NCI-H2171 treated with DMSO at 0.1 percent for 48 hours (cell line): ENCODE measurements around the gene DMC1.
"Not testable (repeated sequence)": the region's sequence is repeated elsewhere in the genome, so short reads cannot be mapped to it uniquely, and the experiment has no call there.

Source experiments
- DNase-seq: peaks from one replicate; lab custom pipeline; 2025; lab: John Stamatoyannopoulos, UW

The DMC1 gene, protein sequence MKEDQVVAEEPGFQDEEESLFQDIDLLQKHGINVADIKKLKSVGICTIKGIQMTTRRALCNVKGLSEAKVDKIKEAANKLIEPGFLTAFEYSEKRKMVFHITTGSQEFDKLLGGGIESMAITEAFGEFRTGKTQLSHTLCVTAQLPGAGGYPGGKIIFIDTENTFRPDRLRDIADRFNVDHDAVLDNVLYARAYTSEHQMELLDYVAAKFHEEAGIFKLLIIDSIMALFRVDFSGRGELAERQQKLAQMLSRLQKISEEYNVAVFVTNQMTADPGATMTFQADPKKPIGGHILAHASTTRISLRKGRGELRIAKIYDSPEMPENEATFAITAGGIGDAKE

DNA sequence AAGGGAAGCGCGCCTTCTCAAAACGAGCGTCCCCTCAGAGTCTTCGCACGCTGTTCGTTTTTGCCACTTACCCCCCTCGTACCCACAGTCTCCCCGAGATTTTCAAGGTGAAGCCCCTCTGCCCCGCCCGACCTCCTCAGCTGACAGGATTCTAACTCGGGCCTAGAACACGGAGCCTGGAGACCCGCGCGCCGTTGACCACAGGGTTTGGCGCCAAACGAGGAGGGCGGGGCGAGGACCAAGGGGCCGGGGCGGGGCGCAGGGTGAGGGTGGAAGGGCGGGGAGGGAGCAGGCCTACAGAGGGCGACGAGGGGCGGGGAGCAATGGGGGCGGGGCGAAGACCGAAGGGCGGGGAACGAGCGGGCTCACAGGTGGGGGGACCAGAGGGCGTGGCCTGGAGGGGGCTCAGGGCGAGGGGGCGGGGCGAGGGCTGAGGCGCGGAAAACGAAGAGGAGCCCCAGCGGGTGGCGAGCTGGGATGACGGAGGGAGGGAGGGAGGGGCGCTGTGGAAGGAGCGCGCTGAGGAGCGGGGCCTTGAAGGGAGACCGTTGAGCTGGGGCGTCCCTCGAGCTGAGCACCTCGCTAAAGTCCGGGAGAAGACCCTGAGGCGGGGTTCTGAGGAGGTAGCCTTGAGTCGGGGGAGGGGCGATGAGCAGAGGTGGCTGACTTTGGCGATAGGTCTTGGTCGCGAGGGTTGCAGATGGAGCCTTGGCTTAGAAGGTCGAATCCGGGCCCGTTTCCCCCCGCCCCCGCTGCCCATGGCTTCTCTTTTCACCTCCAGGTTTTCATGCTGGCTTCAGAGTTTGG is at the start of gene DMC1:
TSS of gene DMC1 (minus strand) at position 212 of the 807 bp plus-strand sequence. CDS start 1,927 bp downstream, outside the sequence.
- DNase-seq, result peak; percentile 81

DNA sequence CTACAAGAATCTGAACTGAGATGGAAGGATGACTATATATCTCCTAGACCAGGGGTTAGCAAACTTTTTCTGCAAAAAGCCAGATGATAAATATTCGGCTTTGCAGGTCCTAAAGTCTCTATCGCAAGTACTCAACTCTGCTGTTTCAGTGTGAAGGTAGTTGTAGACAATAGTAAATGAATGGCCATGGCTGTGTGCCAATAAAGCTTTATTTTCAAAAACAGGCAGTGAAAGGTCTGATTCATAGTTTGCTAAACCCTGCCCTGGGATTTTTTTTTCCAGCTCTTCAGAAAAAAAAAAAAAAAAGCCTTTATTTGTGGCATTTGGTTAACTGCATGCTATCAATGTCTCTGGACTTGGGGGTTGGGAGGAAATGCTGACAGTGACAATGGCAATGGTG is 48.7 kb upstream of the DMC1 start:
- no peak for DNase-seq

DNA sequence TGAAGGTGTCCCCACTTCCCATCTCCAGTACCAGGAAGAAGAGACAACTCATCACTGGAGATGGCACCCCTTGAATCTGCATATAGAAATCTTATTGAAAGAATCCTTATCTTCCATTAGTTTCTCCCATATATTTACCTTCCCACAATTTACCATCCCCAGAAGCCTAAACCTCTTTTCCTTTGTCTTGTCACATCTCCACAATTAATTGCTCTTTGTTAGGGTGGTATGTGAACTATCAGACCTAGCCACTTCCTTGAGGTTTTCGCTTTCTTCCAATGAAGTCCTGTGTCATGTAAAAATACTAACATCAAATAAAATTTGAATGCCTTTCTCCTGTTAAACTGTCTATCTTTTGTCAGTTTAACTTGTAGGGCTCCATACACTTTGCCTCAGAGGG is 48.3 kb upstream of the DMC1 start:
- no peak for DNase-seq

DNA sequence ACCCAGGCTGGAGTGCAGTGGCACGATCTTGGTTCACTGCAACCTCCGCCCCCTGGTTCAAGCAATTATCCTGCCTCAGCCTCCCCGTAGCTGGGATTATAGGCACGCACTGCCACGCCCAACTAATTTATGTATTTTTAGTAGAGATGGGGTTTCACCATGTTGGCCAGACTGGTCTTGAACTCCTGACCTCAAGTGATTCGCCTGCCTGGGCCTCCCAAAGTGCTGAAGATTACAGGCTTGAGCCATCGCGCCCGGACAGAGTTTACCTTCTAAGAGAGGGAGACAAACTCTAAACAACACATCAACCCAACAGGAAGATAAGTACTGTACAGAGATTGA is 45.1 kb upstream of the DMC1 start:
- DNase-seq, result not testable (repeated sequence)

DNA sequence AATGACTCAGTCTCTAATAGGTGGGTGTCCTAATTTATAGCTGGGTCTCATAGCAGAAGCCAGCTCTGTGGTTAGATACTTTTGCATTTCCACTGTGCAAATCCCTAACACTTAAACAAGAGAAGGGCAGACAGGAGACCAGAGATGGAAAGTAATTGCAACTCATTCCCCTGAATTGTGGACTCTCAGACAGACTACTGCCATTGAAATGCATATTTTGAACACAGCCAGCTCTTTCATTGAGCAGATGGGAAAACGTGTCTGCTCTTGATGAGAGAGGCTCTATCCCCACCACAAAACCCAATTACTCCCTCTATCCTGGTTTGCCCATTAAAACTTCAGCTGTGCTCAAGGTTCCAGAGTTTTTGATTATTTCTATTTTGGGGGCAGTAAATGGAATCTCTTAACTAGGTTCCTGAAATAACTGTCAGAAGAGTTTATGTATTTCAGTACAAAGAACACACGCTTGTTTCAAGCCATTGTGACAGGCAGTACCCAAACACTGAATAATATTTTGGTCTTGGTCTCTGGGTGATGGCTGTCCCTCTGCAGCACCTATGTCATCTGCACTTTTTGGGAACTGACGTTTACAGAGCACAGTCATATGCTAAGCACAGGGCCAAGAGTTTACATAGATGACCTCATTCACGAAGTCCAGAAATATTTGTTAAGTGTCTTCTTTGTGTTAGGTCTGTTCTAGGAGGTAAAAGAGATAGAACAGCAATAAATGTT is 44.5 kb upstream of the DMC1 start:
- no peak for DNase-seq

DNA sequence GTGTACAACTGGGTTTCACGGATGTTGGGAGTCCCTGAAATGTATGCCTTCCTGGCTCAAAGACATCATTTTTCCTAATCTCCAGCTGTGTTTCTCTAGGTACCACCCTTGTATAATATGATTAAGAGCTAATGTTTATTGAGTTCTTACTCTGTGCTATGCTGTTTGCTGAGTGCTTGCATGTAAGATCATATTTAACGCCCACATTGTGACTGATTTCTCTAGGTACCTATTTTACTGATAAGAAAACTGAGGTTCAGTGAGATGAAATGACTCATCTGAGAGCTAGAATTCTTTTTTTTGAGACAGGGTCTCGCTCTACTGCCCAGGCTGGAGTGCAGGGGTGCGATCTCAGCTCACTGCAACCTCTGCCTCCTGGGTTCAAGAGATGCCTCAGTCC is 43.6 kb upstream of the DMC1 start:
- DNase-seq, result no peak

DNA sequence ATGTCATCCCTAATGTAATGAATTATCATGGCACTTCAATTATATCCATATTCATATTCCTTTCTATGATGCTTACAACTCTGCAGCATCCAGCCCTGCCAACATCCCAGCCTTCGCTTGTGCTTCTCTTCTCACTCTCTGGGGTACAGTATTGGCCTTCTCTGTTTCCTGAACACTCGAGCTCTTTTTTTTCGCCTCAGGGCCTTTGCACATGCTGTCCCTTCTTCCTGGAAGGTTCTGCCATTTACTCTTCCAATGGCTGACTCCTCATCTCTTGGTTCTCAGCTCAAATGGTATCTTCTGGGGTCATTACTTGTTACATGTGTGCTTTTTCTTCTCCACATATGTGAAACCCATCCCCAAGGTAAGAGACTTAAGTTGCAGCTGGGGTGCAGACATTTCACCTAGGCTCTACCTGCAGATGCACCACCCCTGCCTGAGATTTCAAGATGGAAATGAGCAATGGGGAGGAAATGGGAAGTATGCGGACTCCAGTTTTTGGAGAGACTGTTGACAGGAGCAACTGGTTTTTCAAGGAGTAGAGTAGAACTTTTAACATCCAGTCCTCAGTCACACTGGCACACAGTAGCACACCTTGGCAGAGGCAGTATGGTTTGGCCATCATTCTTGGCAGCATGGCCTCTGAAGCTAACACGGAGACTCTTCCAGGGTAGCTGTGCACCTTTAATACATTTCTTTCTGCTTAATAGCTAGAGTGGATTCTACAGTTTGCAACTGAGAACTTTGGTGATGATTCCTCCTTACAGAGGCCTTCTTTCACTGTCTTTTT is 42.4 kb upstream of the DMC1 start:
- no peak for DNase-seq

DNA sequence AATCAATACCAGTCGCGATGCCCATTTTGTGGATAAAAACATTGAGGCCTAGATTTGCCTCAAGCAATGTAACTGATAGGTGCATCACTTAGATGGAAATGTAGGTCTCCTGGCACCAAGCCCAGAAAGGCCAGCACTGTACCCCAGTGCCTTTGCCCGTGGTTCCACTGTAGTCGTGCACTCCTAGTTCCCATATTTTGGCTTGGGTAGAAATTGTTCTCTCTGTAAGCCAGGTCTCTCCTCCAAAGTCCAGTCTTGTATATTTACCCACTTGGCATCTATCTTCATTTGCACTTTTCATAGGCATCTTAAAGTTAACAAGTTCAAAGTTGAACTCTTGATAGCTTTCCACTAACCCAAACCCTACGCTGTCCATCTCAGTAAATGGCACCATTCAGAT is 41.6 kb upstream of the DMC1 start:
- no peak for DNase-seq

DNA sequence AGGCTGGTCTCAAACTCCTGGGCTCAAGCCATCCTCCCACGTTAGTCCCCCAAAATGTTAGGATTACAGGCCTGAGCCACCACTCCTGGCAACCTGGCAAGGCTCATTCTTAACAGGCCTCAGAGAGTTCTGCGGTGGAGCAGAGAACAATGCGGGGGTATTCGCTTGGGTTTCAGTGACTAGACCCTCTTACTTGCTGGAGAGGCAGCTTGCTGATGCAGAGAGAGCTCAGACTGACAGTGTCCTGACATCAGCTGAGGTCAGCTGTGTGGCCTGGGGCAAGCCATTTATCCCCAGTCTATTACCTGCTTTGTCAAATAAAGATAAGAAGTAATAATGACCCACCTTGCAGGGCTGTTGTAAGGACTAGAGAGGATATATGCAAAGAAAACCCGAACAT is 40.3 kb upstream of the DMC1 start:
- DNase-seq, result no peak

DNA sequence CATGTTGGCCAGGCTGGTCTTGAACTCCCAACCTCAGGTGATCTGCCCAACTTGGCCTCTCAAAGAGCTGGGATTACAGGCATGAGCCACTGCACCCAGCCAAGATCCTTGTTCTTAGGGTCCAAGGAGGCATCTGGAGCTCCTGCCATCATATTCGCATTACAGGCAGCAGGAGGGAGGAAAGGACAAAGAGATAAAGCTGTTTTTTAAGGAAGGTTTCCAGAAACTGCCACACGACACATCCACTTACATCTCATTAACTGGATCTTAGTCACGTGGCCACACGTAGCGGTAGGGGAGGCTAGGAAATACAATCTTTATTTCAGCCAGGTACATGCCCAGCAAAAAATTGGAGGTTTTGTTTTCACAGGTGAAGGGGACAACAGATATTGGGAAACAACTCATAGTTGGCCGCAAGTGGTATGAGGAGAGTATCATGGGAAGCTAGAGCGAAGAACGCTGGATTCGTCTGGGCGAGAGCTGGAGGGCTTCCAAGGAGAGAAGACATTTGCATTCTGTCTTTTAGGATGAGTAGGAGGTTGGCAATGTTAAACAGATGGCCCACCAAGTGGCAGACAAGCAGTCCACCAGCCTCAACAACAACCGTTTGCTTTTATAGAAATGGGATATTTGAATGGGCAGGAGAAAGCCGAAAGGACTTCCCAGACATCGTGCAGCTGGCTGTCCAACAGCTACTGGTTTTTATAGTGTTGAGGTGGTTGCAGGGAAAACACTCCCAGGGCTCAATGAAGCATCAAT is 39.2 kb upstream of the DMC1 start:
- peak; percentile 81 for DNase-seq

DNA sequence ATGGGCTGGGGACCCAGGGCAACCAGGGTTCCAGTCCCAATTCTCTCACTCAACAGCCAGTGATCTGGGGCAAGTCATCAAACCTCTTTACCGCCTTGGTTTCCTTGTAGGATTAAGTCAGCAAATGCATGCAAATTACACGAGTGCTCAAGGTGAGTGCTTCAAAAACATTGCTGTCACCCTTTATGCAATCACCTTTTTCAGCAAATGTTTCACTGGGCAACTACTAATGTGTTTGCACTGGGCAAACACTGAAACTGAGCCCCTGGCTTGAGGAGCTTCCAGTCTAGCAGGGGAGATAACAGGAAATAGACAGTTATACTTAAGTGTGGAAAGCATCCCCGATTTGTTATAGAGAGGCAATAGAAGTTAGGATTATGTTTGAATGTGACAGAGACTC is 37.7 kb upstream of the DMC1 start:
- DNase-seq, result no peak

DNA sequence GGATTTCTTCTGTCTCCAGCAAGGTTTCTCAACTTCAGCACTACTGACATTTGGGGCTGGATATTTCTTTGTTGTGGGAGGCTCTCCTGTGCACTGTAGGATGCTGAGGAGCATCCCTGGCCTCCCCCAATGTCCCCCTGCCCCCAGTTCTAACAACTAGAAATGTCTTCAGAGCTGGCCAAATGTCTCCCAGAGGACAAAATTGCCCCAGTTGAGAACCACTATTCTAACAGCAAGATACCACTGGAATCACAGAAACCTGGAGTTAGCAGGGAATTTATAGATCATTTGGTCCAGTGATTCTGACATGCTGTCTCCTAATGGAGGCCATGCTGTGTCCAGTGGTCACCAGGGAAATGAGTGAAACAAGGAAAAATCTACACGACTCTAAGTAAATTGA is 32.2 kb upstream of the DMC1 start:
- DNase-seq, result no peak

DNA sequence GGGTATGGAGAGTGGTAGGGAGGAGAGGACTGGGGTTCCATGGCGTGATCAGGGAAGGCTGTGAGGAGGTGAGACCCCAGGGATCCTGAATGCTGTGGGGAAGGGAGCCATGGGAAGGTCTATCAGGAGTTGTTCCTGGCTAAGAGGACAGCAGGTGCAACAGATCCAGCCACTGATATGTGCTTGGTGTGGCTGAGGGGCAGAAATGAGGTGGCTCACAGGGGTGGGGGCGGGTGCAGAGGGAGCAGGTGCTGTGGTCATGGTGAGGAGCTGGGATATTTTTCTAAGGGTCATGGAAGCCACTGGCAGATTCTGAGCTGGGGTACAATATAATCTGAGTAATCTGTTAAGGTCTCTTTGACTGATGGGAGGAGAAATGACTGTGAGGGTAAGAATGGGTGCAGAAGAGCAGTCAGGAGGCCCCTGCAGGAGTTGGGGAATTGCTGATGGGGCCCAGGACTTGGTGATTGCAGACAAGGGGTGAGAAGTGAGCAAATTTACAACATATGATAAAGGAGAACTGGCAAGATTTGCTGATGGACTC is 31.3 kb upstream of the DMC1 start:
- no peak for DNase-seq

DNA sequence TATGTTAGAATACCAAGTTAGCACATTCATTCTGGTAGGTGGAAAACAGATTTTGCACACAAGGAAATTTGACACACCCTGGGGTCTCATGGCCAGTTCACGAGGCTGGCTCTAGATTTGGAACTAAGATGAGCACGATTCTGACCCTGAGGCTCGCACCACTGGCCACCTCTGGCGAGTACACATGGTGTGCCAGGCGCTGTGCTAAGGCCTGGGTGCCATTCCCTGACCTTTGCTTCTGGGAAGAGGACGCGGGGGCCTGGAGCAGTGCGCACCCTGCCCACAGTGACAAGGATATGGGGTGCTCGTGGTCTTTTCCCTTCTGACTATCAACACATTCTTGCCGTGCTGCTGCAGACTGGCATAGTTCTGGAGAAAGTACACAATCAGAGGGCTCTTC is 29.5 kb upstream of the DMC1 start:
- no peak for DNase-seq

DNA sequence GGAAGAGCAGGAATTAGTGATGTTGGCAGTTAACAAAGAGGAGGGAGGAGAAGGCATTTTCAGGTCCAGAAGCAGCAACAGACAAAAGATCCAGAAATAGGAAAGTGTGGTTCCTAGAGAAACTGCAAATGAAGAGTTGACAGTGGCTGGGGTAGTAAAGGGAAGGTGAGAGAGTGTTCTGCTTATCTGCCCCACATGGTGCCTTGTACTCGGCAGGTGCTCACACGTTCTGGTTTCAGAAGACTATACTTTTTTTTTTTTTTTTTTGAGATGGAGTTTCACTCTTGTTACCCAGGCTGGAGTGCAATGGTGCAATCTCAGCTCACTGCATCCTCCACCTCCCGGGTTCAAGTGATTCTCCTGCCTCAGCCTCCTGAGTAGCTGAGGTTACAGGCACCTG is 12.9 kb upstream of the DMC1 start:
- DNase-seq, result not testable (repeated sequence)

DNA sequence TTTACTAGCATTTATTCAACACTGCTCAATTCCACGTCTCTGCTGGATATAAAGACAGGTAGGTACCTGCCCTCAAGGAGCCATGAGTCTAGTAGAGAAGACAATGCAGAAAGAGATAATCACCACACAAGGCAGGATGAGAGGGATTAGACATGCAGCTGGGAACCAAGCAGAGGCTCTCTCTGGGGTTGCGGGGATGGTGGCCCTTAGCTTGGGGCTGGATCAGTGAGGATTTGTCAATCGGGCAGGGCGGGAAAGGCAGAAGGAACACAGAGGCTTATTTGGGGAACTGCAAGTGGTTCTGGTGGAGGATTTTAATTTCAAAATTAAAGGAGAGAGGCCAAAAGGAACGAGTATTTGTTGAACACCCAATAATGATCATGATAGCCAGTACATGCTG is 8.5 kb upstream of the DMC1 start:
- no peak for DNase-seq

DNA sequence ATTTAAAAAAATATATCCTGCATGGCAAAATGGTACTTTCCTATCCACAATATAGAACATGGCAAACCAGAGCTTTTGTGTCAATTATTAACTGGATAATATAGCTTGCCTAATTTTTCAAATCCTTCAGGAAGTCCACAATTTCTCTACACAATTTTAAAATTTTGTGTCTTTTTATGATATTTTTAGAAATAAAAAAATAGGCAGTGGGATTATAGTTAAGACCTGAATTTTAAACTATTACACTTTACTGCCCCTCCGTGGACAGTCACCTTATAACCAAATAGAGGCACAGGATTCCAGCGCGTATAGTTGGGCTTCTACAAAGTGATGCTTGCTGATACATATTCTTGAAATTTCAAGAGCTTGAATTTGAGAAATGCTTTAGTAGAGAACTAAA is 2.1 kb upstream of the DMC1 start:
- peak; percentile 50 for DNase-seq

DNA sequence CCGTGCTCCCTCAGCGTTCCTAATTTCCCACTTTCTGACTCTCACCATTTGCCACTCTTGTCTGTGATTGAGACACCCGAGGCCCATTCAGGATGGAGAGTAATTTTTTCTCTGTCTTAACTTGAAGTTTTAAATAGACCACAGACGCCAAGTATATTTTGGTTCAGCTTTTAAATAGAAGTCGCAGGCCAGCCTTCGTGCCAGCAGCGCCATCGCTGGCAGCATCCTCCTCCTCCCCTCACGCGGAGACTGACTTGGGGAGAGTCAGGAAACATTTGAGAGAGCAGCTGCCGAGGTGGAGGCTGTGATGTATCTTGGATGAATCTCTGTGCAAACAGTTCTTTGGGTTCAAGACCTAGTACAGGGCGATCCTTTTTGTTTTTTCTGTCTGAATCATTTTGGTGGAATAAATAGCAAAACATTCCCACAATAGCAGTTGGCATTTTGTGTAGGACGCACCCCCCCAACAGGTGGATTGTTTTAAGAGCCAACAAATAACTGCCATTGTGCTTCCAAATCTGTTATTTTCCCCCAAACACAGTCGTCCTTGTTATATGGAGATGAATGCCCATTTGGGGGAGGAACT is 889 bp upstream of the DMC1 start:
- peak; percentile 65 for DNase-seq

DNA sequence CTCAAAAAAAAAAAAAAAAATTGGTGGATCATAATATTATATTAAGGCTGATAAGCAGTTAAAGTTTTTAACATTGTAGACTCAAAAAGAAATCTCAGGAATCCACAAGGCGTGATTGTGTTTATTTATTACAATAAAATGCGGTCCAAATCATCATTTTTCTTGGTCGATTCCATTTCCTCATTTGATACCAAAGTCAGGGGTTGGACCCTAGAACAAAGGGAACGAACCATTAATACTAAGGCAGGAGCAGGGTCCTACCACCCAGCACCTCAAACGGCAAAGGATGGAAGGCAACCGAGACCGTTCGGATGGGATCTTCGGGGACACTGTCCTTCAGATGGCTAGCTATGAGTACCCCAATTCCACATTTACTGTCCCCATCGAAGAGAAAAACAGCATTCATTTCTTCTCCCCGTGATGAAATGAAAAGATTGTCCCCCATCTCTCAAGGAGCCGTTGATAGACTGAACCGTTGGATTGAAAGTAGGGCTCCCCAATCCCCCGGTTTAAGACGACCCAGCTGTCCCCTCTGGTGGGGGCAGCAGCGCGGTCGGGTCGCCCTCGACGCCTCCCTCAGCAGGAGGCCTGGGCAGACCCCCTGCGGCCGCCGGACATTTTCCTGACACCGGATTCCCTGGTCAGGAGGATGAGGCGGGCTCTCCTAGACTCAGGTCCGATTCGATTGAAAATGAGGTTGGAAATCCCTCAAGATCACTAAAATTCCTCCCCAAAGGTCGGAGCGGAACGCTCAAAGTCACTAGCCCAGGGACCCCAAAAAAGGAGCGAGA is 607 bp downstream of the DMC1 start:
- DNase-seq, result no peak
